ENCODE data around the gene TBC1D22A.
"Not testable (repeated sequence)": the region's sequence is repeated elsewhere in the genome, so short reads cannot be mapped to it uniquely, and the experiment has no call there.

TBC1D22A gene

DNA sequence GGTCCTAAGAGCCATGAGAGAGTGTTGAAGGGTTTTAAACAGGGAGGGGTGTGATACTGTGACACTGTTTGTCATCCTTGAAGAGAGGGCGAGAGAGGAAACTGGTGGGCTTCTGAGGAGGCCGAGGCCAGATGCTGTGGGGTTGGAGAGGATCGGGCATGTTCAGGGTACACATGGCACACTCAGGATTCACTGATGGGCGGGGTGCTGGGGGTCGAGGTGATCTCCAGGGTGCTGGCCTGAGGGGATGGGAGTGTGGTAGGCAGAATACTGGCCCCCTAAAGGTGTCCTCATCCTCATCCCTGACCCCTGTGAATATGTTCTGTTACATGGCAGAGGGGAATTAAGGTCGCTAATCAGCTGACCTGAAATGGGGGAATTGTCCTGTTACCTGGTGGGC lies 7.3 kb downstream of the TBC1D22A start:
- H3K36me3 Mint-ChIP-seq (ENCODE audit: low read depth), result peaks cover 16% of the 10 kb centered on the region
- peaks cover 43% of the 10 kb centered on the region for H3K4me1 Mint-ChIP-seq (ENCODE audit: low read depth)
- H3K27me3 Mint-ChIP-seq (ENCODE audit: low read depth), result no peaks in the 10 kb centered on the region
- H3K9me3 Mint-ChIP-seq, result no peaks in the 10 kb centered on the region
- peak overlapping the region; percentile 55 for H3K27ac Mint-ChIP-seq
- H3K4me3 Mint-ChIP-seq, result no peak overlapping the region

DNA sequence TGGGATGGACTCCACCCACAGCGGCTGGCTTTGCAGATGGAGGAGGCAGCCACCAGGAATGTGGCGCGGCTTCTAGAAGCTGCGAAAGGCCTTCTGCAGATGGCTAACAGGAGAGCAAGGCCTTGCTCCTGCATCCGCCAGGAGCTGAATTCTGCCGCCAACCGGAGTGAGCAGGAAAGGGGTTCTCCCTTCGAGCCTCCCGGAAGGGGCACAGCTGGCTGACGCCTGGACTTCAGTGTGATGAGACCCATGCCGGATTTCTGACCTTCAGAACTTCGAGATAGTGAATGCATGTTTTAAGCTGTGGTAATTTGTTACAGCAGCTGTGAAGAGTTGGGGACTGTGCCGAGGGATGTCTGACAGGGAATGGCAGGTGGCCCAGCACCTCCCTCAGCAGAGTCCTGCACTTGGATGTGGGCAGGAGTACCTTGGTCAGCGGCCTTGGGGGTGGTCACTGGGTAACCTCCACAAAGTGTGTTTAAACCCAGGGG lies 7.7 kb downstream of the TBC1D22A start:
- H3K36me3 Mint-ChIP-seq (ENCODE audit: low read depth), result peaks cover 16% of the 10 kb centered on the region
- no peak overlapping the region for H3K4me3 Mint-ChIP-seq
- H3K27me3 Mint-ChIP-seq (ENCODE audit: low read depth), result no peaks in the 10 kb centered on the region
- no peak overlapping the region for H3K27ac Mint-ChIP-seq
- H3K9me3 Mint-ChIP-seq, result no peaks in the 10 kb centered on the region
- H3K4me1 Mint-ChIP-seq (ENCODE audit: low read depth), result peaks cover 48% of the 10 kb centered on the region

DNA sequence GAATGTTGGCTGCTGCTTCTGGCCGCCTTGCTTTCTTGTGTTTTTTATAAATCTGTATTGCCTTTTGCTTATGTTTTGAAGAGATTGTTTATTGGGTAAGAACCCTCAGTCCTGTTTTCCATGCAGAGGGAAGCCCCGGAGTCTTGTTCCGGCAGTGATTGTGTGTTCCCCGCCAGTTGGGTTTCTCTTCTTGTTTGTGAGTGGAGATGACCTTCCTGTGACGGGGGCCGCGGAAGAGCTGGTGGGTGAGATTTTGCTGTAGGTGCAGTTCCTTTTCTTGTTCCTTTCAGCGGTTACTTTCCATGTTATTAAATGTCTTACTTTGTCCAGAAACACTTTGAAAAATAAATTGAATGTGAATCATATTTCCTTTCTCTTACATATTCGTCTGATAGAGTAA lies 8.3 kb downstream of the TBC1D22A start:
- peak overlapping the region; percentile 69 for H3K27ac Mint-ChIP-seq
- H3K36me3 Mint-ChIP-seq (ENCODE audit: low read depth), result peaks cover 16% of the 10 kb centered on the region
- peaks cover 53% of the 10 kb centered on the region for H3K4me1 Mint-ChIP-seq (ENCODE audit: low read depth)
- H3K9me3 Mint-ChIP-seq, result no peaks in the 10 kb centered on the region
- no peaks in the 10 kb centered on the region for H3K27me3 Mint-ChIP-seq (ENCODE audit: low read depth)
- H3K4me3 Mint-ChIP-seq, result no peak overlapping the region

DNA sequence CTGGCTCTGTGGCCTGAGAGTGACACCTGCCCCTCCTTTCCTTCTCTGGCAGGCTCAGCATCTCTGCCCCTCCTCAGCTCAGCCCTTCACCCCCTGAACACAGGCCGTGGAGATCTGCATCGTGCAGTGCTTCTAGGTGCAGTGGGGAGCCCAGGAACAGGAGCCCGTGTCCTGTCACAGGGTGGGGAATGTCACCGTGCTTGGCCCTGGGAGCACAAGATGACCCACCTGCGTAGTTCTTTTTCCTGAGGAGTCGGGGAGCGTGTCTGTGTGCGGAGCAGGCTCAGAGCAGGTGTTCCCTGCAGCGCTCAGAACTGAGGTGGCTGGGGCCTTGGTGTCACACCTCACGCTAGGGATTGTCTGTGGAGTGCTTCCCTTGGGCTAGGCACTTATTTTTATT lies 10.6 kb downstream of the TBC1D22A start:
- peak overlapping the region; percentile 42 for H3K4me3 Mint-ChIP-seq
- H3K36me3 Mint-ChIP-seq (ENCODE audit: low read depth), result peaks cover 9% of the 10 kb centered on the region
- no peaks in the 10 kb centered on the region for H3K27me3 Mint-ChIP-seq (ENCODE audit: low read depth)
- H3K4me1 Mint-ChIP-seq (ENCODE audit: low read depth), result peaks cover 63% of the 10 kb centered on the region
- no peaks in the 10 kb centered on the region for H3K9me3 Mint-ChIP-seq
- peak overlapping the region; percentile 85 for H3K27ac Mint-ChIP-seq

DNA sequence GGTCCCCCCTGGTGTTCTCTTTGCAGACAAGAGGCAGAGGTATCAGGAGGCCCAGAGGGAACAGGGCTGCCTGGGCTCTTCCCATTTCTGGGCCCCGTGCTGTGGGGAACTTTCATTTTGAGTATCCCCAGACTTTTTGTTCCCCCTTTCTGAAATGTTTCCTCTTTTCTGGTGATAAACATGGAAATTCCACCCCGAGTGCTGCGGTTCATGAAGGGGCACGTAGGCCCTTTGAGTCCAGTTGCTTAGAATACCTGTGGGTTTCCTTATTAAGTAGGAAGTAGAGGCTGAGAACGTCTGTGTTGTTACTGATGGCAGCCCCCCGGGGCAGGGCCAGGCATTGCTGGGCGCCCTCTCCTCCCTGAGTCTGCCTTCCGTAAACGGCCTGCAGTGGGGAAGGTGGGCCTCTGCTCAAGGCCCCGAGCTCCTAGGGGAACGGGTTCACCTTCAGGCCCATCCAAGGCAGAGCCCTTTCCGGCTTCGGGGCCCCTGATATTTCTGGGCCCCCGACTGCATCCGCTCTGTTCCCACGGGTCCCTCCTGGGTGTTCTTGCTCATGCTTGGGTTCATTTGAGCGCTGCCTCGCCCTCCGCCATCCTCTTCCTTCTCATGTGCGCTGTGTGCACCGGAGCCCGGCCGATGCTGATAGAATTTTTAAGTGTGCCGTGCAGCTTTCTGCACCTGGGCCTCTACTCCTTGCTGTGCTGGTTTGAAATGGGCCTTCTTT lies 12.0 kb downstream of the TBC1D22A start:
- peak overlapping the region; percentile 76 for H3K4me3 Mint-ChIP-seq
- peaks cover 61% of the 10 kb centered on the region for H3K4me1 Mint-ChIP-seq (ENCODE audit: low read depth)
- H3K27ac Mint-ChIP-seq, result peak overlapping the region; percentile 85
- H3K27me3 Mint-ChIP-seq (ENCODE audit: low read depth), result no peaks in the 10 kb centered on the region
- no peaks in the 10 kb centered on the region for H3K9me3 Mint-ChIP-seq
- H3K36me3 Mint-ChIP-seq (ENCODE audit: low read depth), result peaks cover 9% of the 10 kb centered on the region

DNA sequence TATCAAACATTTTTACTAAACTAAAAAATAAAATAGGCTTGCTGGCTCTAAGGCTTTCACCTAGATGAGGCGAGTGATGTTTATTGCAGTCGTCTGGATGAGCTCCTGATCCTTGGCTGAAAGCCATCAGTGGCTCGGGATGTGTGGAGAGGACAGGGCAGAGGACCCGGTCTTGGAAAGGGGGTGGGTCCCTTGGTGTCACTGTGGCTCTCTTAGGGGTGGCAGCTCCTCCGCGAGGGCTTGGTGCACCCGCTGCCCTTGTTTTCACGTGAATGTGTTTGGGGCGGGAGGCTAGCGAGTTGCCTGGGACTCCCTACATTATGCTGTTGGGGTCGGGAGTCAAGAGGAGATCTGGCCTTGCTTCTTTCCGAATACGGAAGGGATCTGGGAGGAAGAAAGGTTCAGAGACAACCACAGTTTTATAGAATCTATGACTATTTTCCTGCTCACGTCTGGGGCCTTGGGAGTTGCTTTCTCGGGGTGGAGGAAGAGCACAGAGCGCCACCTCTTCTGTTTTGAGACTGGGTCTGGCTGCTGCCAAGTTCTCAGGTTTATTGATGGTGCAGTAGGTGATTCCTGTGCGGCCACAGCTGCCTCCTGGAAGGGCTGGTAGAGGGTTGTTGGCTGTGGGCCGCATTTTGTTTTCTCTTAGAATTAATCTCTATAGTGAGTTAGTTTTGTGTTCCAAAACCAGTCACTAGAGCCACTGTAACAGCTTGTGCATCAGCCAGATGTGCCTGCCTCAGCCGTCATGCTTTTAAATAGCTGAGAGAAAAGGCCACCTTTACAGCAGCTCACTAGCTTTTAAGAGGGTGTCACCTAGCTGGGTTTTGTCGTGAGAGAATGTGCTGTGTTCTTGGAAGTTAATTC lies 12.8 kb downstream of the TBC1D22A start:
- H3K36me3 Mint-ChIP-seq (ENCODE audit: low read depth), result peaks cover 7% of the 10 kb centered on the region
- H3K4me1 Mint-ChIP-seq (ENCODE audit: low read depth), result peaks cover 59% of the 10 kb centered on the region
- no peaks in the 10 kb centered on the region for H3K27me3 Mint-ChIP-seq (ENCODE audit: low read depth)
- H3K4me3 Mint-ChIP-seq, result peak overlapping the region; percentile 76
- H3K27ac Mint-ChIP-seq, result peak overlapping the region; percentile 85
- H3K9me3 Mint-ChIP-seq, result no peaks in the 10 kb centered on the region

DNA sequence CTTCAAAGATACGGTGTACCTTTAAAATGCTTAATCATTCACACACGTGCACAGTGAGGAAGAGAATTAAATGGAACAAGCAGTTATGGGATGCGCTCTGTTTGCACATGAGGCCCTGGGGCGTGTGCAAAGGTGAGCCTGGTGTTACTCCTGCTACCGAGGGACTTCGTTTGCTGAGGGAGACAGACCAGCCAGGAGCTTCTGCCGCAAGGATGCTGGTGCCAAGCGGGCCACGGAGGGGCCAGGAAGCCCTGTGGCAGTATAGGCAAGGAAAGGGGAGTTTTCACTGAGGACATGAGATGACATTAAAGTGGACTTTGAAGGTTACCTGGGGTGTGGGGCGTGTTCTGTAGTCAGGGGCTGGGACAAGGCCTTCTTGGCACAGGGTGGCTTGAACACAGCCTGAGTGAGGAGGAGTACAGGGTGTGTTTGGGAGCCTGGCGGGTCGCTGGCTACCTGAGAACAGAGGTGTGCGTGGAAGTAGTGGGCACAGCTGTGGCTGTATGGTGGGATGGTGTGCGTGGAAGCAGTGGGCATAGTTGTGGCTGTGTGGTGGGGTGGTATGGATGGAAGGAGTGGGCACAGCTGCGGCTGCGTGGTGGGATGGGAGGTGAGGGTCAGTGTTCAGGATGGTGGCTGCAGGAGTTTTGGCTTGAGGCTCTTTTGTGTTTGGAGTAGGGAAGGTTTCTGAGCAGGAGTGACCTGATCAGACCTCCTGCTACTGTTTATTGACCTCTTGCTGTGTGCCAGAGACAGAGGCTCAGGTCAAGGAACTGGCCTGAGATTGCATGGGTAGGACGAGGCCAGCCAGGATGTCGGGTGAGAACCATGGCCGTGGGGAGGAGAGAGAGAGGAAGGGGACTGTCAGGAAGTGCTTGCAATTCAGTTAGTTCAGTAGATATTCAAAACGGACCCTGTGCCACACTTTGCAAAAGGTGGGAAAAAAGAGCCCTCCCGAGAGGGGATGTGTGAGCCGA lies 13.7 kb downstream of the TBC1D22A start:
- peak overlapping the region; percentile 85 for H3K27ac Mint-ChIP-seq
- peak overlapping the region; percentile 76 for H3K4me3 Mint-ChIP-seq
- peaks cover 54% of the 10 kb centered on the region for H3K4me1 Mint-ChIP-seq (ENCODE audit: low read depth)
- H3K36me3 Mint-ChIP-seq (ENCODE audit: low read depth), result peaks cover 4% of the 10 kb centered on the region
- H3K27me3 Mint-ChIP-seq (ENCODE audit: low read depth), result no peaks in the 10 kb centered on the region
- H3K9me3 Mint-ChIP-seq, result no peaks in the 10 kb centered on the region

DNA sequence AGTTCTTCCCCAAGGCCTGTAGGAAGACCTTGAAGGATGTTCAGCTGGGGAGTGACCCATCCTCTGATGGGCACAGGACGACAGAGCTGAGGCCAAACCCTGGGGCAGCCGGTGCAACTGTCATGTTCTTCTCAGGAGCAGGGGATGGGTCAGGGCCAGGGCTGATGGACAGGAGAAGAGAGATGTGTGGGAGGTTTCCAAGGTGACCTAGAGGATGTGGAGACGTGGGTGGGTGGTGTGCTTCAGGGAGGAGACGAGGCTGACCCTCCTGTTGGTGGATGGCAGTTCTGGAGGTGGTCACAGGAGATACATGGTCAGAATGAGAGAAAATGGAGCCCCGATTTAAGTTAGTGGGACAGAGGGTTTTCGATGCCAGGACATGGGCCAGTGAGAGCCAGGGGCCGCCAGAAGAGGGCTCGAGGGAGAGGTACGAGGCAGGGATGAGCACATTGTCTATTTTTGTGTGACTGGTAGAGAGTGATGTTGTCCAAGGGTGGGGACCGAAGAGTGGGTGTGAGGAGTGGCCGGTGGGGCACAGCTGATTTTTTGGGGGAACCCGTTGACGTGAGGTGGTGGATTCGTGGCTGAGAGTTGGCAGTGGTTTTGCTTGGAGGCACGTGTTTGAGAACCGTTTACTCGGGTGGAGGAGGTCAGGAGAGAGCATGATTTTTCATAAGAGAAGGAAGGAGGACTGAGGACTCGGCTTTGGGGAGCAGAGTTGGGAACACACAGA lies 14.6 kb downstream of the TBC1D22A start:
- Mint-ChIP-seq H3K9me3 (no peaks in the 10 kb centered on the region), H3K27me3 (ENCODE audit: low read depth) (no peaks in the 10 kb centered on the region), H3K27ac (peak overlapping the region; percentile 85), H3K4me1 (ENCODE audit: low read depth) (peaks cover 52% of the 10 kb centered on the region), H3K4me3 (peak overlapping the region; percentile 62), H3K36me3 (ENCODE audit: low read depth) (peaks cover 4% of the 10 kb centered on the region)

DNA sequence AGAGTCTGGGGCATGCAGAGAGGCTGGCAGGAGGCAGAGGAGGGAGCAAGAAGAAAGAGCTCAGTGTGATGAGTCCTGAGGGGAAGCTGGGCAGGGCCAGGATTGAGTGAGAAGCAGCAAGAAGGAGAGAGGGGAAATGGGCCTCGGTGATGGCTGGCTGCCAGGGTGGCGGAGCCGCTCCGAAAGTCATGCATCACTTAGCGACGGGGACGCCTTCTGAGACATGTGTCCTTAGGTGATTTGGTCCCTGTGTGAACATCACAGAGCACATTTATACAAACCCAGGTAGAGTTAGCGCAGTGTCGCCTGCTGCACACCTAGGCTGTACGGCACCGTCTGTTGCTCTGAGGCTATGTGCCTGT lies 15.1 kb downstream of the TBC1D22A start:
- Mint-ChIP-seq H3K9me3 (no peaks in the 10 kb centered on the region), H3K36me3 (ENCODE audit: low read depth) (peaks cover 4% of the 10 kb centered on the region), H3K27ac (peak overlapping the region; percentile 85), H3K27me3 (ENCODE audit: low read depth) (no peaks in the 10 kb centered on the region), H3K4me1 (ENCODE audit: low read depth) (peaks cover 52% of the 10 kb centered on the region), H3K4me3 (peak overlapping the region; percentile 62)

DNA sequence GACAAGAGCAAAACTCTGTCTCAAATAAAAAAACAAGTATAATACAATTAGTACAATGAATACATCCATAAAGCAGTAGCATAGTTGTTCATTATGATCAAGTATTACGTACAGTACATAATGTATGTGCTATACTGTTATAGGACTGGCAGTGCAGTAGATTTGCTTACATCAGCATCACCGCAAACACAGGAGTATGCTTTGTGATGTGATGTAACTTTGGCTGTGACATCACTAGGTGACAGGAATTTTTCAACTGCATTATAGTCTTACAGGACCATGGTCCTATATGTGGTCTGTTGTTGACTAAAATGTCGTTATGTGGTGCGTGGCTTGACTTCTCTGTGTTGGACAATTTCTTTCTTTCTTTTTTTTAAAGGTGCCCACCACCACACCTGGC lies 16.6 kb downstream of the TBC1D22A start:
- Mint-ChIP-seq H3K27me3 (ENCODE audit: low read depth) (no peaks in the 10 kb centered on the region), H3K36me3 (ENCODE audit: low read depth) (peaks cover 4% of the 10 kb centered on the region), H3K4me1 (ENCODE audit: low read depth) (peaks cover 42% of the 10 kb centered on the region), H3K9me3 (no peaks in the 10 kb centered on the region), H3K27ac (no peak overlapping the region), H3K4me3 (no peak overlapping the region)

DNA sequence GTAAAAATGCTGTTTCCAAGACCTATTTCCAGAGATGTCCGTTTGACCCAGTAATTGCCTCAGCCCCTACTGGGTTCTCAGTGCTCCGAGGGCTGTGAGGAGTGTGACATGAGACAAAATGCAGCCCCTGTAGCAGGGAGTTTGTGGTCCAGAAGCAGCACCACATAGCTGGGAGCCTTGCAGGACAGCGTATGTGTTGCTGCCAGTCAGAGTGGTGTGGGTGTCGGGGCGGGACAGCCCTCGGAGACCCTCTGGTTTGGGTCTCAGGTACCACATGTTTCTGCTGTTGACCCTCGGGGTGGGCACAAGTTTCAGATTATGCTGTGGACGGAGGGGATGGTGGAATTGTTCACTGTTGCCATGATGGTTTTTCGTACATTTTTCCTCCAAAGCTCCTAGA lies 17.2 kb downstream of the TBC1D22A start:
- Mint-ChIP-seq H3K27ac (no peak overlapping the region), H3K9me3 (no peaks in the 10 kb centered on the region), H3K36me3 (ENCODE audit: low read depth) (peaks cover 5% of the 10 kb centered on the region), H3K27me3 (ENCODE audit: low read depth) (no peaks in the 10 kb centered on the region), H3K4me3 (no peak overlapping the region), H3K4me1 (ENCODE audit: low read depth) (peaks cover 39% of the 10 kb centered on the region)

DNA sequence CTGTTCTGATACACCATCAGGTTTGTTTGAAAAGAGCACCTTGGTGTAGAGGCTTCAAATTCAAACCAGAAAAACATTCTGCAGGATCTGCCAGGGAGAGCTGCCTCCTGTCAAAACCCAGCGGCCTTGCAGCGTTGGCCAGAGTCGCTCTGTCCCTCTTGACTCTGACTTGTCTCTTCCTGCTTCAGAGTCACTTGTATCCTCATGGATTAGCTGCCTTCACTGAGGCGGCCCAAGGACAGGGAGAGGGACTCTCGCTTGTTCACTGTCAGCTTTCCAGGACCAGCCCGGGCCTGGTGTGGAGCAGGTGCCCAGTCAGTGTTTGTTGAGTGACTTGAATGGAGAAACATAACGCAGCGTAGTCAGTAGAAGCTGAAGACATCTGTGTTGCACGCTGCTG lies 18.0 kb downstream of the TBC1D22A start:
- H3K4me3 Mint-ChIP-seq, result no peak overlapping the region
- H3K9me3 Mint-ChIP-seq, result no peaks in the 10 kb centered on the region
- peaks cover 5% of the 10 kb centered on the region for H3K36me3 Mint-ChIP-seq (ENCODE audit: low read depth)
- no peaks in the 10 kb centered on the region for H3K27me3 Mint-ChIP-seq (ENCODE audit: low read depth)
- H3K27ac Mint-ChIP-seq, result no peak overlapping the region
- H3K4me1 Mint-ChIP-seq (ENCODE audit: low read depth), result peaks cover 35% of the 10 kb centered on the region

DNA sequence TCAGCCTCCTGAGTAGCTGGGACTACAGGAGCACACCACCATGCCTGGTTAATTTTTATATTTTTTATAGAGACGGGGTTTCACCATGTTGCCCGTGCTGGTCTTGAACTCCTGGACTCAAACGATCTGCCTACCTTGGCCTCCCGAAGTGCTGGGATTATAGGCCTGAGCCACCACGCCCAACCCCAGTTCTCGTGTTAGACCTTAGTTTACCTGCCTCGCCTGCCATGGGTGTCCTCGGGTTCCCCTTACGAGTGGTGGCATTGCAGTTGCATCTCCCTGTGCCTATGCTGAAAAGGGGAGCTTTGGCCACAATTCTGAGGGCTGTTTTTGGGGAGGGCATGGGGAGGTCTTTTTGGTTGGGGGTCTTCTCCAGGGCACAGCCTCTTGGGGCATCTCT lies 18.8 kb downstream of the TBC1D22A start:
- H3K27ac Mint-ChIP-seq, result no peak overlapping the region
- H3K4me3 Mint-ChIP-seq, result no peak overlapping the region
- H3K4me1 Mint-ChIP-seq (ENCODE audit: low read depth), result peaks cover 30% of the 10 kb centered on the region

DNA sequence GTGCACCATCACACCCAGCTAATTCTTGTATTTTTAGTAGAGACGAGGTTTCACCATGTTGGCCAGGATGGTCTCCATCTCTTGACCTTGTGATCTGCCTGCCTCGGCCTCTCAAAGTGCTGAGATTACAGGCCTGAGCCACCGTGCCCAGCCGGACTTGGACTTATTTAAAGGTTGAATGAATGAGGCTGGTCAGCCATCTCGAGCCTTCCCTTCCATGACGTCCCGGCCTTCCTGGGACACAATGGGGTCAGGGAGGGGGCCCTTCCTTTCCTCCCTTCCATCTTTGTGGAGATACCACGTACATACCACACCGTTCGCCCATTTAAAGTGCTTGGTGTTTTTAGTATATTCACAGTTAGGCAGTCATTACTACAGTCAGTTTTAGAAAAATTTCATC lies 19.8 kb downstream of the TBC1D22A start:
- H3K27ac Mint-ChIP-seq; H3K27me3 Mint-ChIP-seq (ENCODE audit: low read depth); H3K36me3 Mint-ChIP-seq (ENCODE audit: low read depth); H3K4me3 Mint-ChIP-seq; H3K9me3 Mint-ChIP-seq: not testable (repeated sequence)
- peaks cover 21% of the 10 kb centered on the region for H3K4me1 Mint-ChIP-seq (ENCODE audit: low read depth)

More for the DNA sequence above, 18.8 kb downstream of the TBC1D22A start:
- H3K36me3 Mint-ChIP-seq (ENCODE audit: low read depth), result peaks cover 2% of the 10 kb centered on the region
- no peaks in the 10 kb centered on the region for H3K9me3 Mint-ChIP-seq
- no peaks in the 10 kb centered on the region for H3K27me3 Mint-ChIP-seq (ENCODE audit: low read depth)

Measured in T-helper 1 cell treated with Interleukin-12 subunit alpha and Interleukin-12 subunit beta and Interleukin-4 antibody, amounts not matched to agents 30 μg/mL and 1 μg/mL, for 36 hours (primary cell).